GM21825 (cell line): ENCODE measurements around the gene SASH3.

Experiments used
- ATAC-seq: cut with Tn5 transposase; IDR thresholded peaks from one replicate; pipeline ENCODE4 v1.9.1; 2021; ENCODE audit warnings: mild to moderate bottlenecking, moderate library complexity; ENCODE audit not compliant: unreplicated experiment

Gene SASH3

DNA sequence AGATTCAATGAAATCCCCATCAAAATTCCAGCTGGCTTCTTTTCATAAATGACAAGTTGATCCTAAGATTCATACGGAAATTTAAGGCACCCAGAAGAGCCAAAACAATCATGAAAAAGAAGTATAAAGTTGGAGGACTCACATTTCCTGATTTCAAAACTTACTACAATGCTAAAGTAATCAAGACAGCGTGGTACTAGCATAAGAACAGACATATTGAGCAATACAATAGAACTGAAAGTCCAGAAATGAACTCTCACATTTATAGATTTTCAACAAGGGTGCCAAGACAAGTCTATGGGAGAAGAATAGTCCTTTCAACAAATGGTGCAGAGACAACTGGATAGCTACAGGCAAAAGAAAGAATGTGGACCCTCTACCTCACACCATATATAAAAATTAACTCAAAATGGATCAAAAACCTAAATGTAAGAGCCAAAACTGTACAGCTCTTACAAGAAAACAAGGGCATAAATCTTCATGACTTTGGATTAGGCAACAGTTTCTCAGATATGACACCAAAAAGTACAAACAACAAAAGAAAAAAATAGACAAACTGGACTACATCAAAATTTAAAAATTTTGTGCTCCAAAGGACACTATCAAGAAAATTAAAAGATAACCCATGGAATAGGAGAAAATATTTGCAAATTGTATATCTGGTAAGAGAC lies 28.5 kb downstream of the SASH3 start:
- no peak for ATAC-seq

DNA sequence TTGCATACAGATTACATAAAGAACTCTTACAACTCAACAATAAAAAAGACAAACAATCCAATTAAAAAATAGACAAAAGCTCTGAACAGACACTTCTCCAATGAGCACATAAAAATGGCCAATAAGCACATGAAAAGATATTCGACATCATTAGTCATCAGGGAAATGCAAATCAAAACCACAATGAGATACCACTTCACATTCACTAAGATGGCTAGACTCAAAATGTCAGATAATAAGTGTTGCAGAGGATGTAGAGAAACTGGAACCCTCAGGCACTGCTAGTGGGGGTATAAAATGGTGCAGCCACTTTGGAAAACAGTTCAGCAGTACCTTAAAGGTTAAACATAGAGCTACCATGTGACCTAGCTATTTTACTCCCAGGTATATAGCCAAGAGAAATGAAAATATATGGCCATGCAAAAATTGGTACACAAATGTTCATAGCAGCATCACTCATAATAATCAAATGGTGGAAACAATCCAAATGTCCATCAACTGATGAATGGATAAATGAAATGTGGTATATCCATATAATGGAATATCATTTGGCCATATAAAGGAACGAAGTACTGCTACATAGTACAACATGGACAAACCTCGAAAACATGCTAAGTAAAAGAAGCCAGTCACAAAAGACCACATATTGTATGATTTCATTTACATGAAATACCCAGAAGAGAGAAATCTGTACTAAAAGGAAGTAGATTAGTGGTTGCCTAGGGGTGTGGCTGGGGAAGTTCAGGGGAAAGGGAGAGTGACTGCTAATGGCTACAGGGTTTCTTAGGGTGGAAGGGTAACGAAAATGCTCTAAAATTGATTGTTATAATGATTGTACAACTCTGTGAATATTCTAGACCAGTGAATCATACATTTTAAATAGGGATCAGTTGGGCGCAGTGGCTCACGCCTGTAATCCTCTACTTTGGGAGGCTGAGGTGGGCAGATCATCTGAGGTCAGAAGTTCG lies 29.4 kb downstream of the SASH3 start:
- ATAC-seq, result no peak

DNA sequence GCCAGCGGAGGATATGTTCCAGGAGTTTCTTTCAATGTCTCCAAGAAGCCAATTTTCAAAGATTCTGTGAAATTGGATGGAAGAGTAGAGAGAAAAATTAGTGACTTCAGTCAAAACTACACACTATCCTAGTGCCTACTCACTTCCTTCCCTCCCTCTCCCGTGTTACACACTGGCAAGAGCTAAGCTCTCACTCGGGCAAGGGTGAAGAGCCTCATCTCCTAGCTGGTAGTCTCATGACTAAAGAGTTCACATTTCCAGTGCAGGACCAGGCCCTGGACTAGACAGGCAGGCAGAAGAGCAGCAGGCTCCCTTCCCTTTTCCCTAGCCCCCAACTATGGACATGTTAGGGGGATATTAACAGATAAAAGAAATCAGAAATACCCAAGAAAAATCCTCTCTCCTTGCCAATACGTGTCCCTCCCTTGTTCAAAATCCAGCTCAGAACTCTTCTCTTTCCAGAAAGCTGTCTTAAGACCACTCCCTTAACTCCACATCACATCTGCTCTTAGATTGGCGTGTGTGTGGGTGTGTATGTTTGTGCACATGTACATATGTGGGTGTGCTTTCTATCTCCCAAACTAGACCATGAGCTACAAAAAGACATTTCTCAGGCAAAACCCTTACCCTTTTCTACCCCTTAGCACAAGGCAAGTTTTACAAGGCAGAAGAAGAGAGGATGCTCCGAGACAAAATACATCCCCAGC lies 34.1 kb downstream of the SASH3 start:
- no peak for ATAC-seq

DNA sequence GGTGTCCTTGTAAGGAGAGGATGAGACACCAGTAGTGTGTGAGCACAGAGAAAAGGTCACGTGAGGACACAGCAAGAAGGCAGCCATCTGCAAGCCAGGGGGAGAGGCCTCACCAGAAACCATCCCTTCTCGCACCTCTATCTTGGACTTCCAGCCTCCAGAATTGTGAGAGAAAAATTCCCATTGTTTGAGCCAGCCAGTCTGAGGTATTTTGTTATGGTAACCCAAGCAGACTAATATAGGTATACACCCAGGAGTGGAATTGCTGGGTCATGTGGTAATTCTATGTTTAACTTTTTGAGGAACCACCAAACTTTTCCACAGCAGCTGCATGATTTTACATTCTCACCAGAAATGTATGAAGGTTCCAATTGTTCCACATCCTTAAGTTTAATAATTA lies 38.4 kb downstream of the SASH3 start:
- no peak for ATAC-seq

DNA sequence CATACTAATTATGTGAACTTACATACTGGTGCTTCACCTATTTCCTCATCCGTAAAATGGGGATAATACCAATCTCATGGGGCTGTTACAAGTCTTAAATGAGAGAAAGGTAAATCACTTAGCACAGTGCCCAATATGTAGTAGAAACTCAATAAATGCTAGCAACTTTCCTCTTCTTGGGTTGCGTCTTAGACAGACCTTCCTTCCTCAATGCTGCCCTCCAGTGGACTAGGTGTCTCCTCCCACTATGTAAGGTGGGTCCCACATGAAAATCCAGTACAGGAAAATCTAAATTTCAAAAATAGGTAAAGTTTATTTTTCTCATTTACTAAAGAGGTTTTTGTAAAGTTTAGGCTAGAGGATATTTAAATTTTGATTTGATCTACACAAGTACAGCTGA lies 43.4 kb downstream of the SASH3 start:
- ATAC-seq, result peak; percentile 83

DNA sequence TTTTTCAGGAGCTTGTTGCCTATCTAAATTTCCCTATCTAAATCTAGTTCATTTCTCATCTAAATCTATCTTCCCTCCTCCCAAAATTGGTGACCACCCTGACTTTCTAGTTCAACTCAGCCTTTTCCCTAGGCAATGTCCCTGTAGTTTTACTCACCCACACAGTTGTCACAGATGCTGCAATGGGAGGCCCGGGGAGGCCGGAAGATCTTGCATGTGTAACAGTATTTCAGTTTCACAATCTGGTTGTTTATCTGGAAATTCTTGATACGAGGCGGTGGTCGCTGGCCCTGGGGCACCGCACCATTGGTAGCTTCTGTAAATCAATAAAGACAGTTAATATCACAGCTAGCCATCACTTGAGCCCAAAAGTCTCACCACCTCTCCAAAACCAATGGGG lies 43.8 kb downstream of the SASH3 start:
- no peak for ATAC-seq

DNA sequence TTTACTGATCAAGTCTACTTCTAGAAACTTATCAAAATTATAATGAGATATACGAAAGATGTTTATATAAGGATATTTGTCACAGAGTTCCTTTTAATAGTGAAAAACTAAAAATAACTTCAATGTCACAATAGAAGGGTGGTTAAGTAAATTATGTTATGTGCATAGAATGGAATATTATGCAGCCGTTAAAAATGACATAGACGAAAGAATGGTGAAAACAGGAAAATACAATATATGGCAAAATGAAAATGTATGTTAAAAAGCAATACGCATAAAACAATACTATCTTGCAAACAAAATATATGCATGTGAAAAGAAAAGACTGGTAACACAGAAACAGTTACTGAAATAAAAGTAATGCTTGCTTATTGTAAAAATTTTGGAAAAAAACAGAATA lies 44.9 kb downstream of the SASH3 start:
- ATAC-seq, result no peak

DNA sequence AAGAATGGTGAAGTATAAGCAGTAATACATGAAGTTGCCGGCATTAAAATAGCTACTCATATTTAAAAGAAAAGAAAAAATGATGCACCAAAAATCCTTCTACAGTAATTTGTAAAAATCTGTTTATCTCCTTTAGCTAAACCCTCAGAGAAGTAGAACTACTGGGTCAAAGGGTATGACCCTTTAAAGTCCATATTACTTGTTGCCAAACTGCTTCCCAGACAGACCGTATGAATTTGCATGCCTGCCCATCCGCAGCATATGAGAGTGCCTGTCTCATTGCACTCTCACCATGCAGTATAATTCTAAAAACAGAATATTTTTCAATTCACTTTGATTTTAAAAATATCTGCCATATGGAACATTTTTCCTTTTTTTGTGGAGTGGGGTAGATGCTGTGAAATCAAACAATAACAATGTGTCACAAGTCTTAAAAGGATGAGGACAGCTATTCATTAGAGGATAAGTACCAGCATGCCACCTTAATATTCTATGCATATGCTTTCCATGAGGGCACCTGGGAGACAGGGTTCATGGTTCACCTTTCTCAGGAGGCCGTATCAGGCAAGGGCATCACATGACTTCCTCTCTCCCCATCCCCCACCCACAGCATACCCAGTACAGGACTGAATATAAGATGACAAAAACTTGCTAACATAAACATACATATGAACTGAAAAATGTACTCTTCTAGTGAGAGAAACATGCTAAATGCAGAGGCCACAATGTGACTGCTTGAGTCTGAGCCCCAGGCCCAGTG lies 46.2 kb downstream of the SASH3 start:
- no peak for ATAC-seq

DNA sequence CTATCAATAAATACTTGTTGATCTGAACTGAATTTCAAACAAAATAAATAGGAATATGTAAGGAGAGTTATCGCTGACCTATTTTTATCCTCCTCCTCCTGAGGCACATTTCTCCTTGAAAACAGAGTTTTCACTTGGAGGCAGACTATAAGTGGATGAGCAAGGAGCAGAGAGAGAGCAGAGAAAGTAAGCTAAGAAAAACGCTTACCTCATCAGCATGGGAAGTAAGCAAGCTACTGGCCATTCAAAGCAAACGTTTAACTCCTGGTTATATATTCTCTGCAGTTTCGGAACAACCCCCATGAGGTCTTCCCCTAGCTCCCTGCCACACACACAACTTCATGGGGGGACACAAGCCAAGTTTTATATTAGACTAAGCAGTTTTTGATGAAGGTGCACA lies 50.7 kb downstream of the SASH3 start:
- ATAC-seq, result no peak

DNA sequence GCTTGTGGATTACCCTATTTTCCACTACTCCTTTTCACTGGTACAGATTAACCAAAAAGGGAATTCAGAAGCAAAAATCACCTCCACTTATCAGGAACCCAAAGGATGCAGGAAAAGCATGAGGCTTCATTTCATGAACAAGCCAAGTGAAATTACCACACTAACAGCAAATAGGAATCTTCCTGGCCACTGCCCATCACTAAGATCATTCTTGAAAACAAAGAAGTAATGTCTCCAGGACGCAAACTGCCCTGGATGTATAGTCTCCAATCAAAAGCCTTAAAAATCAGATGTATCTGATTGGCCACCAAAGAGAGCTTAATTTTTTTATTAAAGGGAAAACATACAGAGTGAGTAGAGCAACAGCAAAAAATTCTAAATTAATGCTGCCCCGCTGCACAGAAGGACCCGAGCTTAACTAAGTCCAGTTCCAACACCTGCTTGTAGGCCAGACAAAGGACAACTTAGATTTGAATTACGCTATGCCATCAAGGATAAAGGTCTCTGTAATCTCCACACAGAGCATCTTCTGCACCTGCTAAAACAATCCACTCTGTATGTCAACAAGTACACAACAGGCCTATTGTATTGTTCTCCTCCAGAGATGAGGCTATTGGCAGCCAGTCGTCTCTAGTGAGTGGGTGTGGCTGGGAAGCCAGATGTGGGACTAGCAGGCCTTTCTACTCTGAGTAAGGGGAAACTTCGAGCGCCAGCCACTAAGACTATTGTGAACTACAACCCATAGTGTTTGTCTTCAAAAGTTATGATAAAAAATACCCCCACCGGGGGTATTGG lies 51.5 kb downstream of the SASH3 start:
- ATAC-seq, result no peak

DNA sequence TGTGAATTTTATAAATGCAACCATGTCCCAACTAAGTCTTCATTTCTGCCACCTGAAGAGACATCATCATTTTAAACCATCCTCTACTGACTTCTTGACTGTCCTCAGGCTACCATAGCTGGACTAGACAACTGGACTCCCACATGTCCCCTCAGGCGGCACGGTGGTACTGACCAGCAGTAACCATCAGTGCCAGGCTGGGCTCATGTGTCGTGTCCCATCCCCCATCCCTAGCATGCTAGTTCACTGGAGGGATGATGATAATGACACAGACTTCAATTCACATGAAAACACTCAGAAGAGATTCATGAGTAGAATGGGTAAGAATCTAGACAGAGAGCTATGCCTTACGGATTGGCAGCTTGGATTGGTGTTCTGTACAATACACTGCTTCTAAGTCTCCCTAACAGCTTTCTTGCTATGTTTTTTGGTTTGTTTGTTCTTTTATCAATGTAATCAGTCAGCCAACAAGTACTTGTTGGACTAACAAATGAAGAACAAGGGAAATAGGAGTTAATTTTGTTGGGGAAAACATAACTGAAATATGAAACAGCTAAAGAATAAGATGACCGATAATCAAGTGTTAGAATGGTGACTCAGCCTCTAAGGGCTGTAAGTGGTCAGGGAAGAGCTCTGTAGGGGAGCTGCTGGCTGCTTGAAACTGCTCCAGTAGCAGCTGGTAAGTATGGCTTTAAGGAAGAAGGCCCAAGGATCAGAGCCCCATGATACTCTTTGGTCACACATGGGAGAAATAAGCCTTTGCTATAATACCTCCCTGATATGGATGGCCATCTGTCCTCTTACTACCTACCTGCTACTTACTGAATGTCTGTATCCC lies 53.6 kb downstream of the SASH3 start:
- no peak for ATAC-seq

DNA sequence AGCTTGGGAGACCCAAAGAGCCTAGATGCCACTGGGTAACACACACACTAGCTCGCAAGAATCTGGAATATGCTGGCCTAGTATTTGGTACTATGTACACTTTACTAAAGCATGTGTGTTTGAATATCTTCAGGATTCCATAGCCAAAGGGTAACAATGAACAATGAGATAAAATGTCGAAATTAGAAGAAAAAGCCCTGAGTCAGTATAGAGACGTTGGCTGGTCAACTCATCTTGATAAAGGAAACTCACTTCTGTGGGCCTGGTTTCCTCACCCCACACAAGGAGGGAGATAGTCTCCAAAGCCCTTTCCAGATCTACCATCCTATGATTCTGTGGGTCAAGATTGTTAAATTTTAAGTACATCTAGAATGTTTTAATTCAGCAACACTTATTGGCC lies 57.1 kb downstream of the SASH3 start:
- ATAC-seq, result no peak

DNA sequence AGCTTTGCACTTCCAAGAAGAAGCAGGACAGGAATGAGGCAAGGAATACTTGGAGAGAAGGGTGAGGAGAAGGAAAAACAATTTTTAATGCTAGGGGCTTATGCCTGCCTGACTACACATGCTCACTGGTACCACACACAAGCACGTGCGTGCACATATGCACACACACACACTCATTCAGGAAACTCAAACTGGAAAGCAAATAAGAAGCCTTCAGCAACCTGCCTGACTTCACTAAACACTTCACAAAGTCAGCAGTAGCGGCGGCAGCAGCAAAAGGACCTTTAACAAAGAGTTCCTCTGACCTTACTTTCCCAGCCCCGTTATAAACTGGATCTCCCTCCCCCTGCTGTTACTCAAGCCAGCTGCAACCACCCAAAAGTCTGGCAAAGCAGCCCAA lies 60.6 kb downstream of the SASH3 start:
- ATAC-seq, result no peak

DNA sequence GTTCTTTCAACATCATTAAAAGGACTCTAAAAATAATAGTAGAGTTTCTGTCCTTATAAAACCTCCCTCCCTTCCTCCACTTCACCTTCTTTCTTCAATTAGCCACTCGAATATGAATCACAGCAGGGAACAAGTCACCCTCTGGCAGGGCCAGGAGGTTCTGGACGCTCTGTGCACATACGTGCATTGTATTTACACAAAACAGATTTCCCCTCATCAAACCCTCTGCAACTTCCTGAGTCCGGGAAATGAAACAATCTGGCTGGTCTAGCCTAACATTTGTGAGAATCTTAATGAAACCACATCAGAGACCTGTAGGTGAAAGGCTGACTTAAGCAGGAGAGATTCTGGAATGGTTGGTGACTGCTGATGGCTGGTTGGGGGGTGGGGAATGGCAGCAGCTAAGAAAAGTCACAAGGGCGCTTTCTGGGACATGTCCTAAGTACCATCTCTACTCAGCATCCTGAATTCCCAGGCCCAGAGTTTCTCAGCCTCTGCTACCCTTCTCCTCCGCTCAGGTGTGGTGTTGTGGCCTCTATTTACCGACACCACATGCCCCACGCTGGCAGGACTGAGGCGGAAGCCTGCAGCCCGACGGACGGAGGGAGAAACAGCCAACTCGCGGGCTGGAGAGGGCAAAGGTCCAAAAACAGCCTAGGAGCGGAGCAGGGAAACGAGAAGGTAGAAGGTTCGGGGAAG lies 62.9 kb downstream of the SASH3 start:
- ATAC-seq, result no peak

DNA sequence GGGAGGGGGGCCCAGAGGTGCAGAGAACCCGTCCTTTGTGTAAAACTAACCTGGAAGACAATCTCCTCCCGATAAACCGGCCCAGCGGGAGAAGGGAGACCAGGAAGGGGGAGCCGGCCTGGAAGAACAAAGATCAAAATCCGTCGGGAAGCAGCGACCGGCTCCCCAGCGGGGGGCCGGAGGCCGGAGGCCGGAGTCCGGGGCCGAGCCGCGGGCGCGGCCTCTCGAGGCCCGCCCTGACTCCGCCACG lies 63.4 kb downstream of the SASH3 start:
- ATAC-seq, result no peak

DNA sequence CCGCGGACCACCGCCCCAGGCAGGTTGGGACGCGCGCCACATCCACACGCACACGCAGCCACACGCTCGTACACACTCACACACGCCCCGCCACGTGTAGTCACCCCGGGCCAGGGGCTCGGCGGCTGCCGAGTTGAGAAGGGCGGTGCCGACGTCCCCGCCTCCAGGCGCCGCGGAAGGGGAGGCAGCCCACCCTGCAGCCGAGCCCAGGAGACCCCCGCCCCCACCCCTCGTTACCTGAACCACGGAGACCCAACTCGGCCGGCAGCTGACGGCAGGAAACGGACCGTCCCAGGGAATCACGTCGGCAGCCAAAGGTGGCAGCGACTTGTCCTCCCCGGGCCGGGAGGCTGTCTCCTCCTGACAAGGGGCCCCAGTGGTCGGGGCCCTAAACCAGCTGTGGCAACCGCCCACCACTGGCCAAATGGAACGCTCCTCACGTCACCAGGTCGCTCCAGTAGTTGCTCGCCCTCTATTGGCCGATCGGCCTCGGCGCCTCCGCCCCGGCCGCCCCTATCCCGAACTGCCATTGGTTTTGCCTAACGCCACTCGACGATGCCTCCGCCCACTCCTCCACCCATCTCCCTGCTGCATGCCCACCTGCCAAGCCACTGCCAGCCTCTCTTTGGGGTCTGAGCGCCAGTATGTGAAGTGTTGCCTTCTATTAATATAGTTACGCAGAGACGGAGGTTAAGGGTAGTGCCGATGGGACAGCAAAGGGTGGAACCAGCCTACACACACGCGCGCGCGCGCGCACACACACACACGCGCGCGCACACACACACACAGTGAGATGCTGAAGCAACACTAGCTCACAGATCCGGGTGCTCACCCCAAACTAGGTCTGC lies 63.9 kb downstream of the SASH3 start, which contains the start of gene ZDHHC9:
Gene ZDHHC9 (minus strand): TSS at position 428 of the 848 bp plus-strand sequence. CDS start 1,941 bp downstream, outside the sequence.
- ATAC-seq, result peak; percentile 97
